GM19193 (cell line): ENCODE measurements around the gene RNF144B.

Source experiments
- POLR2A ChIP-seq: IDR thresholded peaks from 4 replicates; pipeline ENCODE4 v1.6.1; 2011; ENCODE audit not compliant: insufficient read depth, insufficient read length; ENCODE audit errors: extremely low read depth

Gene RNF144B

GRCh38 chr6:18446771-18447170, 59.6 kb downstream of the RNF144B start:
- TF ChIP-seq POLR2A = no peak

- TF ChIP-seq POLR2A = no peak
Observed at GRCh38 chr6:18447552-18447951, 60.4 kb downstream of the RNF144B start.

- TF ChIP-seq POLR2A = no peak
Observed at GRCh38 chr6:18451756-18452155, 64.6 kb downstream of the RNF144B start.

- no peak for TF ChIP-seq POLR2A
Observed at GRCh38 chr6:18454446-18454845, 67.3 kb downstream of the RNF144B start.

GRCh38 chr6:18457065-18457737, 70.1 kb downstream of the RNF144B start:
- TF ChIP-seq POLR2A = no peak

- no peak for TF ChIP-seq POLR2A
Observed at GRCh38 chr6:18463429-18463828, 76.3 kb downstream of the RNF144B start.

- no peak for TF ChIP-seq POLR2A
Observed at GRCh38 chr6:18464176-18464575, 77.0 kb downstream of the RNF144B start.

- TF ChIP-seq POLR2A = no peak
Observed at GRCh38 chr6:18465410-18466154, 78.4 kb downstream of the RNF144B start.

- TF ChIP-seq POLR2A = no peak
Observed at GRCh38 chr6:18467741-18468502, 80.8 kb downstream of the RNF144B start.

GRCh38 chr6:18468503-18468843, 81.3 kb downstream of the RNF144B start:
- no peak for TF ChIP-seq POLR2A

- no peak for TF ChIP-seq POLR2A
Observed at GRCh38 chr6:18469536-18469935, 82.4 kb downstream of the RNF144B start.

- TF ChIP-seq POLR2A = no peak
Observed at GRCh38 chr6:18471232-18471964, 84.2 kb downstream of the RNF144B start.

GRCh38 chr6:18472941-18473340, 85.8 kb downstream of the RNF144B start:
- no peak for TF ChIP-seq POLR2A

- TF ChIP-seq POLR2A = no peak
Observed at GRCh38 chr6:18473755-18474154, 86.6 kb downstream of the RNF144B start.

GRCh38 chr6:18477301-18477941, 90.3 kb downstream of the RNF144B start:
- no peak for TF ChIP-seq POLR2A

- no peak for TF ChIP-seq POLR2A
Observed at GRCh38 chr6:18478610-18479009, 91.5 kb downstream of the RNF144B start.

- TF ChIP-seq POLR2A = no peak
Observed at GRCh38 chr6:18481870-18482269, 94.7 kb downstream of the RNF144B start.
